ENCODE measurements around the gene PLD1.

The PLD1 gene

GRCh38 chr3:171602072-171602471, 208.2 kb downstream of the PLD1 start:
- H3K4me1 ChIP-seq (ENCODE audit: control insufficient read depth, low read length), result no peaks in the 10 kb centered on the region
- H3F3A ChIP-seq (ENCODE audit: control insufficient read depth, insufficient read depth), result no peaks in the 10 kb centered on the region
- H3K79me2 ChIP-seq (ENCODE audit: control insufficient read depth, low read length), result no peaks in the 10 kb centered on the region
- no peaks in the 10 kb centered on the region for H3K9me3 ChIP-seq (ENCODE audit: control insufficient read depth, insufficient read depth, low read length)
- H3K27me3 ChIP-seq (ENCODE audit: control insufficient read depth, low read length), result no peaks in the 10 kb centered on the region
- no peaks in the 10 kb centered on the region for H4K20me1 ChIP-seq (ENCODE audit: control insufficient read depth, insufficient read depth, low read depth, low read length)
- H3K4me2 ChIP-seq (ENCODE audit: low read length), result no peak overlapping the region
- H3K36me3 ChIP-seq (ENCODE audit: control insufficient read depth, low read length), result no peaks in the 10 kb centered on the region
- H3K4me3 ChIP-seq (ENCODE audit: low read length), result no peak overlapping the region
- no peak for TF ChIP-seq EZH2phosphoT487 (IDR thresholded peaks at IDR 0.05; ENCODE audit: borderline replicate concordance, low read length)
- TF ChIP-seq, protein P1, sequence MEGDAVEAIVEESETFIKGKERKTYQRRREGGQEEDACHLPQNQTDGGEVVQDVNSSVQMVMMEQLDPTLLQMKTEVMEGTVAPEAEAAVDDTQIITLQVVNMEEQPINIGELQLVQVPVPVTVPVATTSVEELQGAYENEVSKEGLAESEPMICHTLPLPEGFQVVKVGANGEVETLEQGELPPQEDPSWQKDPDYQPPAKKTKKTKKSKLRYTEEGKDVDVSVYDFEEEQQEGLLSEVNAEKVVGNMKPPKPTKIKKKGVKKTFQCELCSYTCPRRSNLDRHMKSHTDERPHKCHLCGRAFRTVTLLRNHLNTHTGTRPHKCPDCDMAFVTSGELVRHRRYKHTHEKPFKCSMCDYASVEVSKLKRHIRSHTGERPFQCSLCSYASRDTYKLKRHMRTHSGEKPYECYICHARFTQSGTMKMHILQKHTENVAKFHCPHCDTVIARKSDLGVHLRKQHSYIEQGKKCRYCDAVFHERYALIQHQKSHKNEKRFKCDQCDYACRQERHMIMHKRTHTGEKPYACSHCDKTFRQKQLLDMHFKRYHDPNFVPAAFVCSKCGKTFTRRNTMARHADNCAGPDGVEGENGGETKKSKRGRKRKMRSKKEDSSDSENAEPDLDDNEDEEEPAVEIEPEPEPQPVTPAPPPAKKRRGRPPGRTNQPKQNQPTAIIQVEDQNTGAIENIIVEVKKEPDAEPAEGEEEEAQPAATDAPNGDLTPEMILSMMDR (IDR thresholded peaks at IDR 0.05; ENCODE audit: low read depth, low read length, poor library complexity, severe bottlenecking), result no peak
- no peak overlapping the region for H3K27ac ChIP-seq (ENCODE audit: low read depth, low read length)
- no peaks in the 10 kb centered on the region for H3K9me2 ChIP-seq (replicated peaks; ENCODE audit: control insufficient read depth, low read length)

DNA sequence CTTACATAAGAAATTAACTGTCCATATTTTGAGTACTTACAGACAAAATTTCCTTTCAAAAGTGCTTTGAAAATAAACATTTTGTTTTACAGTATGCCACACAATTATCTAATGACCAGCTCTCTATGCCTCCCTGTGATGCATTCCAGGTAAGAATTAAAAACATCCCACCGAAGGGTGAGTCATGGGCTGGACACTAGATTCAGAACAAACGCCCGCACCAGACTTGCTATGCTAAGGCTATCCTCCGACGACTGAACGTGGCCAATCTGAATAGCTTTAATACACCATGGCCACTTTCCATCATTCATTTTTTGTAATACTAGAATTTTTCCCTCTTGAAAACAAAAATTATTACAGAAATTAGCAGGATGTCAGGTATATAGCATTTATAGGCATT, 210.3 kb downstream of the PLD1 start:
- Histone ChIP-seq H3K9me2 (replicated peaks; ENCODE audit: control insufficient read depth, low read length) (no peaks in the 10 kb centered on the region), H3K27ac (ENCODE audit: low read depth, low read length) (no peak overlapping the region), H3F3A (ENCODE audit: control insufficient read depth, insufficient read depth) (no peaks in the 10 kb centered on the region), H3K4me3 (ENCODE audit: low read length) (no peak overlapping the region), H3K27me3 (ENCODE audit: control insufficient read depth, low read length) (no peaks in the 10 kb centered on the region), H3K79me2 (ENCODE audit: control insufficient read depth, low read length) (no peaks in the 10 kb centered on the region), H3K36me3 (ENCODE audit: control insufficient read depth, low read length) (no peaks in the 10 kb centered on the region), H3K4me1 (ENCODE audit: control insufficient read depth, low read length) (no peaks in the 10 kb centered on the region), H3K9me3 (ENCODE audit: control insufficient read depth, insufficient read depth, low read length) (no peaks in the 10 kb centered on the region), H4K20me1 (ENCODE audit: control insufficient read depth, insufficient read depth, low read depth, low read length) (no peaks in the 10 kb centered on the region), H3K4me2 (ENCODE audit: low read length) (no peak overlapping the region)
- no peak for TF ChIP-seq EZH2phosphoT487 (IDR thresholded peaks at IDR 0.05; ENCODE audit: borderline replicate concordance, low read length)
- TF ChIP-seq, protein P1 (IDR thresholded peaks at IDR 0.05; ENCODE audit: low read depth, low read length, poor library complexity, severe bottlenecking), result no peak

DNA sequence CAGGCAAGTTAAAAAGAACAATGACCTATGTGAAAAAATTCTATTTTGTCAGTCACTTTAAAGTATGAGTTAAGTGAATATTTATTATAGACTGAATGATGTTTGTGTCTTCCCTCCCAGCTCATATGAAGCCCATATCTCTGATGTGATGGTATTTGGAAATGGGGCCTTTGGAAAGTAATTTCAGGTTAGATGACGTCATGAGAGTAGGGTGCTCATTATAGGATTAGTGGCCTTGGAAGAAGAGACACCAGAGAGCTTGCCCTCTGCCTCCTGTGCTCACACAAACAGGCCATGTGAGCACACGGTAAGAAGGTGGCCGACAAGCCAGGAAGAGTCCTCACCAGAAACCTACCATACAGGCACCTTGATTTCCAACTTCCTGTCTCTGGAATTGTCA, 211.3 kb downstream of the PLD1 start:
- H3K4me3 ChIP-seq (ENCODE audit: low read length), result no peak overlapping the region
- H3K27ac ChIP-seq (ENCODE audit: low read depth, low read length), result no peak overlapping the region
- H4K20me1 ChIP-seq (ENCODE audit: control insufficient read depth, insufficient read depth, low read depth, low read length), result no peaks in the 10 kb centered on the region
- H3K9me3 ChIP-seq (ENCODE audit: control insufficient read depth, insufficient read depth, low read length), result no peaks in the 10 kb centered on the region
- H3K4me2 ChIP-seq (ENCODE audit: low read length), result no peak overlapping the region
- H3K27me3 ChIP-seq (ENCODE audit: control insufficient read depth, low read length), result no peaks in the 10 kb centered on the region
- no peaks in the 10 kb centered on the region for H3K9me2 ChIP-seq (replicated peaks; ENCODE audit: control insufficient read depth, low read length)
- H3K4me1 ChIP-seq (ENCODE audit: control insufficient read depth, low read length), result no peaks in the 10 kb centered on the region
- TF ChIP-seq, protein P1 (IDR thresholded peaks at IDR 0.05; ENCODE audit: low read depth, low read length, poor library complexity, severe bottlenecking), result no peak
- H3K36me3 ChIP-seq (ENCODE audit: control insufficient read depth, low read length), result no peaks in the 10 kb centered on the region
- H3F3A ChIP-seq (ENCODE audit: control insufficient read depth, insufficient read depth), result no peaks in the 10 kb centered on the region
- no peaks in the 10 kb centered on the region for H3K79me2 ChIP-seq (ENCODE audit: control insufficient read depth, low read length)

- no peaks in the 10 kb centered on the region for H3K79me2 ChIP-seq (ENCODE audit: control insufficient read depth, low read length)
- H3K36me3 ChIP-seq (ENCODE audit: control insufficient read depth, low read length), result no peaks in the 10 kb centered on the region
- TF ChIP-seq, protein P1 (IDR thresholded peaks at IDR 0.05; ENCODE audit: low read depth, low read length, poor library complexity, severe bottlenecking), result no peak
- TF ChIP-seq EZH2phosphoT487 (IDR thresholded peaks at IDR 0.05; ENCODE audit: borderline replicate concordance, low read length), result no peak
- H3K27me3 ChIP-seq (ENCODE audit: control insufficient read depth, low read length), result no peaks in the 10 kb centered on the region
- H3K27ac ChIP-seq (ENCODE audit: low read depth, low read length), result no peak overlapping the region
- H4K20me1 ChIP-seq (ENCODE audit: control insufficient read depth, insufficient read depth, low read depth, low read length), result no peaks in the 10 kb centered on the region
- no peaks in the 10 kb centered on the region for H3K4me1 ChIP-seq (ENCODE audit: control insufficient read depth, low read length)
- H3K9me3 ChIP-seq (ENCODE audit: control insufficient read depth, insufficient read depth, low read length), result no peaks in the 10 kb centered on the region
- no peak overlapping the region for H3K4me2 ChIP-seq (ENCODE audit: low read length)
- H3K4me3 ChIP-seq (ENCODE audit: low read length), result no peak overlapping the region
- no peaks in the 10 kb centered on the region for H3K9me2 ChIP-seq (replicated peaks; ENCODE audit: control insufficient read depth, low read length)
- H3F3A ChIP-seq (ENCODE audit: control insufficient read depth, insufficient read depth), result no peaks in the 10 kb centered on the region
These were observed 217.5 kb downstream of the PLD1 start for GRCh38 chr3:171592786-171593185.
